Upper lobe of left lung (tissue), 4 donors: ENCODE data around the gene STYXL1.

Experiments used
- CTCF ChIP-seq, 6 experiments: fragments of 450-650 bp in 4 of 6; fragments of 200-600 bp in 2 of 6; sonication (generic) in 2 of 6; IDR thresholded peaks; one replicate each; pipeline ENCODE4 v1.5.1; 2016 to 2019; ENCODE audit warnings: antibody characterized with exemption in 6 of 6
- EP300 ChIP-seq, 4 donors: sonication (generic); formaldehyde crosslinking; IDR thresholded peaks; one replicate each; pipeline ENCODE4 v1.5.1; 2017; ENCODE audit warnings: antibody characterized with exemption in 4 of 4, control low read depth in 2 of 4
- POLR2A ChIP-seq, 4 donors: fragments of 450-650 bp; IDR thresholded peaks; one replicate each; pipeline ENCODE4 v1.5.1; 2016 to 2017; ENCODE audit warnings: antibody characterized with exemption in 4 of 4, mild to moderate bottlenecking in 2 of 4
- POLR2AphosphoS5 ChIP-seq, 2 donors: sonication (generic); formaldehyde crosslinking; IDR thresholded peaks; one replicate each; pipeline ENCODE4 v1.5.1; 2017; ENCODE audit warnings: antibody characterized with exemption in 2 of 2

- TF ChIP-seq CTCF (IDR thresholded peaks at IDR 0.05), result peak in 5 of 6 experiments; percentile 25 to 49 (median 39)
- no peak for TF ChIP-seq POLR2A (IDR thresholded peaks at IDR 0.05)
- TF ChIP-seq EP300 (IDR thresholded peaks at IDR 0.05), result no peak
- peak; percentile 25 to 30 for TF ChIP-seq POLR2AphosphoS5 (IDR thresholded peaks at IDR 0.05)
Observed at GRCh38 chr7:76069238-76069638, 21.4 kb upstream of the STYXL1 start.
